DMS79 treated with DMSO at 0.1 percent for 48 hours (cell line): ENCODE results near the gene SCRN2.

Experiments
- DNase-seq: peaks from one replicate; lab custom pipeline; 2025; lab: John Stamatoyannopoulos, UW

SCRN2 gene

GRCh38 chr17:47846716-47847340 lies 5.8 kb upstream of the SCRN2 start:
- no peak for DNase-seq

- DNase-seq = no peak
Observed at GRCh38 chr17:47845716-47846075, 4.6 kb upstream of the SCRN2 start.

GRCh38 chr17:47844814-47845715 lies 4.0 kb upstream of the SCRN2 start:
- DNase-seq = no peak

GRCh38 chr17:47844227-47844626 lies 3.2 kb upstream of the SCRN2 start:
- DNase-seq = no peak

- no peak for DNase-seq
Observed at GRCh38 chr17:47843391-47843730, 2.3 kb upstream of the SCRN2 start.

- DNase-seq = no peak
Observed at GRCh38 chr17:47841488-47842291, 617 bp upstream of the SCRN2 start.

GRCh38 chr17:47840001-47840741 lies 902 bp downstream of the SCRN2 start:
- DNase-seq = no peak

DNA sequence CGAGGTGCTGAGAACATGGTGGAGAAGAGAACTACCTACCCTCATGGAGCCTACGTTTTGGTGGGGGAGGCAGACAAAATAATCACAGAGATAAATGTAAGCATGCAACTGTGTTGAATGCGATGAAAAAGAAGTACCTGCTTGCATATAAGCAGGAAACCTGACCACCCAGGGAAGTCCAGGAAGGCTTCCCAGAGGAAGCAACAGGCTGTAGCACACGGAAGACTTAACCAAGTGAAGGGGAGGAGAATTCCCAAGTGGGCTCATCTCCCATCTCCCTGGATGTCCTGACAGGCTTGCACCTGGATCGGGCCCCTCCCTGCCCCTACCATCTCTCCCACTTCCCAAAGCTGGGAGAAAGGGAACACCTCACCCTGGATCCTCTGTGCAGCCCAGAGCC lies 2.0 kb downstream of the SCRN2 start:
- DNase-seq = no peak

- DNase-seq = no peak
Observed at GRCh38 chr17:47838636-47839035, 2.4 kb downstream of the SCRN2 start.

DNA sequence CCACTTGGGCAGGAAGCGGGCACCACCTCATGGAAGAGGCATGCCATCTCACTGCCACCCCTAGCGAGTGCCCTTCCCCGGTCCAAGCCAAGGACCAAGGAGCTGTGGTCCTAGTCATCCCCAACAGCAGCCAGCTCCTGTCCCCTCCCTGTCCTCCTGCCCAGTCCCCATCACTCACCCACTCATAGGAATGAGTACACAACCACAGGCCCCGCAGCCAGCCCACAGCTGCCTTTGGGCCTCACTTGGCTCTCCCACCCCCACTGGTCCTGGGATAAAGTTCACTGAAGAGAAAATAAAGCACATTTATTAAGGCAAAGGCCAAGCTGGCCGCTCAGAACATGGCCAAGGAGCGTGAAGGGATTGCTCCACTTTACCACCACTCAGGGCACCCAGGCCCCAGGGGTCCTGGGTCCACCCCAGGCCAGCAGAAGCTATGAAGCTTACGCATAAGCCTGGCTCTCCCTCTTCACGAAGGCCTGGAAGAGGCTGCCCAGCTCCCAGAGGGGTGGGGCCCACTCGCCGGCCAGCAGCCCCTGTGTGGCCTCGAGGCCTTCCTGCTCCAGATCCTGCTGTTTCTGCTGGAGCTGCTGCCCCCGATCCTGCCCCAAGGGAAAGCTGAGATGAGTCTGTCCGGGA lies 3.6 kb downstream of the SCRN2 start:
- DNase-seq = no peak

DNA sequence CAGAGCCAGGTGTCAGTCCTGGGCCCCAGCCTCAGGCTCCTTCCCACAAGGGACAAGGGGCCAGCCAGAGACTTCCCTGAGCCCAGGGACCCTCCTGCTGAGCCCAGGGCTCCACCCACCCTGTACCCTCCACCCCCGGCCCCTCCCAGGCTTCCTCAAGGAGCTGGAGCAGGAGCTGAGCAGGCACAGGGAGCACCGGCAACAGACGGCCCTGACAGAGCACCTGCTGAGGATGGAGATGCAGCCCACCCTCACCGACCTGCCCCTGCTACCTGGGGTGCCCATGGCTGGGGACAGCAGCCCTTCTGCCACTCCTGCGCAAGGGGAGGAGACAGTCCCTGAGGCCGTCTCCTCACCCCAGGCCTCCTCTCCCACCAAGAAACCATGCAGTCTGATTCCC lies 4.5 kb downstream of the SCRN2 start:
- DNase-seq = no peak

GRCh38 chr17:47834756-47835155 lies 6.3 kb downstream of the SCRN2 start:
- no peak for DNase-seq

DNA sequence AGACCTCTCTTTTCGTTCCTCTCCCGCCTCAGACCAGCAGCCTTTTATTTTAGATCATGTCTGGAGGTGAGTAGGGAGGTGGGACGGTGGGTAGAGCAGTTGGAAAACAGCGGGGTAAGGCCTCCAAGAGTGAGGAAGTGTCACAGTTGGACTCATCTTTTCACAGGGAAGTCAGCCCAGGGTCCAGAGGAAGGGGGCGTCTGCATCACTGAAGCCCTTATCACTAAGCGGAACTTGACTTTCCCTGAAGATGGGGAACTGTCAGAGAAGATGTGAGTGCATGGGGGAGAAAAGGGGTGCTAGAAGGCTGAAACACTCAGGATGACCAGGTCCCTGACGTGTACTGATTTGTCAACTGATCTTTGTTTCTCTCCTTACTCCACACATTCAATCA lies 9.1 kb downstream of the SCRN2 start:
- DNase-seq = no peak

DNA sequence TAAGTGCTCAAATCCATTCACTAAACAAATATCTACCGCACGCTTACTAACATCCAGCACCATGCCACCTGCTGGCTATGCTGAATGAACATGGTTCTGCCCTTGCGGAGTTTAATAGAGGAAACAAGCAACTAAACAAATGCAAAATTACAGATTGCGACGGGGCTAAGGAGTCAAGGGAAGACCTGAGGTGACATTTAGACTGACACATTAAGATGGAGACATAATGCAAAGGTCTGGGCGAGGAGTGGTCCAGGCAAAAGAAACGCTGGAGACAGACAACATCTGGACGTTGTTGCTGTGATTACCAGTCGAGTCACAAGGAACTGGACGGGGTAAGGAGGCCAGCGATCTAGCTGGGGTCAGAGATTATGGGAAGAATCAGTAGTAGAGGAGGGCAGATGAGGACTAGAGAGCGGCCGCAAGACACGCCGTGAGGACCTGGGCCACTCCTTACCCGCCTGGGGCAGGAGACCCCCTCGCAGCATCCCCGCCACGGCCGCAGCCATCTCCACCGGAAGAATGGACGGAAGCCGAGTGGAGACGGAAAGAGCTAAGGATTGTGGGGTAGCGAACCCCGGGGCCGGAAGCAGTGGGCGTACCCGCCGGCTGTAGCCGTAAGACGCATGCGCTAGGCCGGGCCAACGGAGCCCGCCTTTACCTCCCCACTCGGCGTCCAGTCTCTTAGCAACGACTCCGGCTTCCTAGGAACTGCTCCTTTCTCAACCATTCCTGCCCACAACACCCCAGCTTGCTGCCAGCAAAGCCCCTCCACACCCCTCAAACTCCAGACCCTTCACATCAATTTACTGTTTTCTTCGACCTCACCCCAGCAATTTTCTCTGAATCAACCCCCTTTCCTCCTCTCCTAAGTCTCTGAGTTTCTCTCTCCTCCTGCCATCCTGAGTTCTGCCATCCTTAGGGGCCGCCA lies 9.8 kb downstream of the SCRN2 start, which contains the start of the genes LRRC46 and MRPL10:
Gene LRRC46 (plus strand): TSS at position 668 of the 931 bp plus-strand sequence. CDS start 320 bp downstream, outside the sequence.
Gene MRPL10 (minus strand): TSS at position 539 of the 931 bp plus-strand sequence. CDS start 30 bp downstream, at position 509.
- peak; percentile 93 for DNase-seq

DNA sequence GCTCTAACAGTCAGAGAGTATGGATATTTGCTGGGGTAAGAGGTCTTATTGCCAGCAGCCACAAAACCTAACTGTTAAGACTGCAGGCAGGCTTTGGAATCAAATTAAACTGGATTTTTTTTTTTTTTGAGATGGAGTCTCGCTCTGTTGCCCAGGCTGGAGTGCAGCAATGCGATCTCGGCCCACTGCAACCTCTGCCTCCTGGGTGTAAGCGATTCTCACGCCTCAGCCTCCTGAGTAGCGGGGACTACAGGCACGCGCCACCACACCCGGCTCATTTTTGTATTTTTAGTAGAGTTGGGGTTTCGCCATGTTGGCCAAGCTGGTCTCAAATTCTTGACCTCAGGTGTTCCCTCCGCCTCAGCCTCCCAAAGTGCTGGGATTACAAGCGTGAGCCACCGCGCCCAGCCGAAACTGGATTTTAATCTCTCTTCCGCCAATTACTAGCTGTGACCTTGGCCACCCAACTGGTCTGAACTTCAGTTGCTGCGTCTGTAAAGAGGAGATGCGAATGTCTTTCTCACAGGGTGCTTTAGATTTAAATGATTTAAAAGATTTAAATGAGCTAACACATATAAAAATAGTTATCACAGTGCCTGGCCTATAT lies 10.6 kb downstream of the SCRN2 start:
- DNase-seq = no peak

GRCh38 chr17:47829870-47830269 lies 11.2 kb downstream of the SCRN2 start:
- DNase-seq = no peak

- no peak for DNase-seq
Observed at GRCh38 chr17:47823519-47823918, 17.6 kb downstream of the SCRN2 start.

DNA sequence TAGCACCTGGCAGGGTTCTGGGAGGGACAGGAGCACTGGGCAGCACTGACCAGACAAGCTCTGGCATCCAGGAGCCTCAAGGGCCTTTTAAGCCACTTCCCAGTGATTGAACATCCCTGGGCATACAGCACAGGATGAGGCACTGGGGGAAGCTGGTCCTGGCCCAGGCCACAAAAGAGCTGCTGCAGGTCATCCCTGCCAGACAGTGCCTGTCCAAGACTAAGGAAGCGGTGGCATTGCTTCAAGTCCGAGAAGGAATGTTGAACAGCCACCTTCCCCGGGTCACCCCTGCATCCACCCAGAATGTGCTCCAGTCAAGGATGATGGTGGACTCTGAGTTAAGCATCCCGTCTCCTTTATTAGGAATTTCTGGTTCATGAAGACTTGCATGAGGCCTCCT lies 18.3 kb downstream of the SCRN2 start:
- DNase-seq = no peak

GRCh38 chr17:47821424-47822391 lies 19.4 kb downstream of the SCRN2 start, which contains the start of gene OSBPL7:
Gene OSBPL7 (minus strand): TSS chr17:47821794. CDS start chr17:47820278, 1,516 bp downstream.
- DNase-seq = peak; percentile 87
